GM23338 (cell line): Measurements from ENCODE around the gene ARHGEF17. TPM values are rescaled to one million over a fixed set of nuclear protein-coding genes. Genes with fewer than 3 reads are reported as not detected.

Experiments
- ATAC-seq: fragments of 200-7000 bp; cut with Tn5 transposase; 3 replicates; pipeline ENCODE4 v1.9.1; 2020
- DNase-seq: peaks from one replicate; pipeline ENCODE4 v3.0.0-alpha.2; 2015; ENCODE audit warnings: low spot score
- H2AFZ ChIP-seq: fragments of 200-600 bp; sonication (generic); 2 replicates; pipeline ENCODE4 v1.8.0; 2016; ENCODE audit warnings: antibody characterized with exemption, mild to moderate bottlenecking, moderate library complexity
- H3F3A ChIP-seq: fragments of 200-600 bp; sonication (generic); replicated peaks from 2 replicates; pipeline ENCODE4 v1.8.0; 2017; ENCODE audit warnings: antibody characterized with exemption, mixed run types, low read depth
- H3K27ac ChIP-seq: fragments of 200-600 bp; sonication (generic); 2 replicates; pipeline ENCODE4 v1.6.1; 2016; ENCODE audit warnings: low read depth
- H3K27me3 ChIP-seq: fragments of 200-600 bp; sonication (generic); 2 replicates; pipeline ENCODE4 v1.8.0; 2016; ENCODE audit warnings: mild to moderate bottlenecking, mixed run types, moderate library complexity; ENCODE audit not compliant: insufficient read depth
- H3K36me3 ChIP-seq: fragments of 200-600 bp; sonication (generic); 2 replicates; pipeline ENCODE4 v1.8.0; 2016; ENCODE audit warnings: mild to moderate bottlenecking; ENCODE audit not compliant: insufficient read depth
- H3K4me1 ChIP-seq: fragments of 200-600 bp; sonication (generic); 2 replicates; pipeline ENCODE4 v1.8.0; 2016; ENCODE audit warnings: mild to moderate bottlenecking, moderate library complexity; ENCODE audit not compliant: insufficient read depth
- H3K4me2 ChIP-seq: fragments of 200-600 bp; sonication (generic); 2 replicates; pipeline ENCODE4 v1.7.1; 2017; ENCODE audit warnings: mixed run types
- H3K4me3 ChIP-seq: fragments of 200-600 bp; sonication (generic); 2 replicates; pipeline ENCODE4 v1.6.1; 2016; ENCODE audit warnings: mixed run types
- H3K79me2 ChIP-seq: fragments of 200-600 bp; sonication (generic); replicated peaks from 2 replicates; pipeline ENCODE4 v1.8.0; 2017; ENCODE audit warnings: mild to moderate bottlenecking; ENCODE audit not compliant: insufficient read depth
- H3K9me2 ChIP-seq: fragments of 200-600 bp; sonication (generic); 2 replicates; pipeline ENCODE4 v1.8.0; 2017; ENCODE audit not compliant: insufficient read depth
- H4K20me1 ChIP-seq: fragments of 200-600 bp; sonication (generic); replicated peaks from 2 replicates; pipeline ENCODE4 v1.8.0; 2017; ENCODE audit warnings: mild to moderate bottlenecking; ENCODE audit not compliant: insufficient read depth
- H3K27ac Mint-ChIP-seq: 2 replicates; pipeline ENCODE4 v1.8.0; 2020; ENCODE audit warnings: inconsistent platforms, mild to moderate bottlenecking, moderate library complexity, mixed read lengths
- H3K27me3 Mint-ChIP-seq: 3 replicates; pipeline ENCODE4 v1.8.0; 2022; ENCODE audit warnings: low read depth, mild to moderate bottlenecking, moderate library complexity, mixed read lengths, inconsistent platforms; ENCODE audit not compliant: insufficient read depth, poor library complexity
- H3K36me3 Mint-ChIP-seq: 3 replicates; pipeline ENCODE4 v1.8.0; 2021; ENCODE audit warnings: low read depth, mild to moderate bottlenecking, inconsistent platforms, moderate library complexity, mixed read lengths
- H3K4me1 Mint-ChIP-seq: 3 replicates; pipeline ENCODE4 v1.8.0; 2020; ENCODE audit warnings: mild to moderate bottlenecking, inconsistent platforms, mixed read lengths
- H3K4me3 Mint-ChIP-seq: 3 replicates; pipeline ENCODE4 v1.8.0; 2021; ENCODE audit warnings: moderate library complexity, mild to moderate bottlenecking, inconsistent platforms, mixed read lengths
- H3K9me3 Mint-ChIP-seq: 3 replicates; pipeline ENCODE4 v1.8.0; 2020; ENCODE audit warnings: moderate library complexity, mild to moderate bottlenecking, inconsistent platforms, mixed read lengths
- CREB1 ChIP-seq: fragments of 250-450 bp; sonication (Bioruptor Pico); IDR thresholded peaks from 2 replicates; pipeline ENCODE4 v1.5.0; 2020; ENCODE audit warnings: low read depth, mild to moderate bottlenecking, moderate library complexity
- JUNB ChIP-seq: IDR thresholded peaks from one replicate; pipeline ENCODE4 v1.6.1; 2016; ENCODE audit warnings: antibody characterized with exemption; ENCODE audit not compliant: unreplicated experiment
- NANOG ChIP-seq: IDR thresholded peaks from 2 replicates; pipeline ENCODE4 v1.6.1; 2016; ENCODE audit warnings: antibody characterized with exemption, borderline replicate concordance
- ZNF331 ChIP-seq: fragments of 250-450 bp; sonication (Bioruptor Pico); IDR thresholded peaks from 2 replicates; pipeline ENCODE4 v1.5.0; 2020; ENCODE audit warnings: low read depth, mild to moderate bottlenecking, moderate library complexity
- polyA plus RNA-seq: library from polyadenylated mRNA; unstranded; fragments of >200 nt; fragmentation: Nextera tagmentation; extraction: Ambion mirVana; gene quantifications from 2 replicates; pipeline ENCODE4 v1.2.1, GENCODE V29; 2016
- total RNA-seq: library from RNA; depleted of rRNA; stranded (reverse); fragments of >200 nt; shearing (Covaris generic); gene quantifications from 2 replicates; pipeline ENCODE4 v1.2.3, GENCODE V29; 2014
- TF ChIP-seq, protein P1 (sequence below): IDR thresholded peaks from 2 replicates; pipeline ENCODE4 v1.6.1; 2016; ENCODE audit warnings: antibody characterized with exemption
- TF ChIP-seq, protein P2 (sequence below), 2 experiments: fragments of 200-600 bp in 1 of 2; sonication (generic) in 1 of 2; conservative IDR thresholded peaks; 2 replicates each; pipeline versions ENCODE4 v1.5.1 to v1.6.1; 2016 to 2017; ENCODE audit warnings: antibody characterized with exemption in 2 of 2, low read depth in 2 of 2, mild to moderate bottlenecking in 2 of 2, moderate library complexity in 1 of 2
- TF ChIP-seq, protein P3 (sequence below): fragments of 250-450 bp; sonication (Bioruptor Pico); IDR thresholded peaks from 2 replicates; pipeline ENCODE4 v1.5.0; 2020; ENCODE audit warnings: mild to moderate bottlenecking, moderate library complexity

ARHGEF17 gene
- total and polyA plus RNA-seq, 2 experiments from 2014 or later: 2.9 to 15.0 TPM

DNA sequence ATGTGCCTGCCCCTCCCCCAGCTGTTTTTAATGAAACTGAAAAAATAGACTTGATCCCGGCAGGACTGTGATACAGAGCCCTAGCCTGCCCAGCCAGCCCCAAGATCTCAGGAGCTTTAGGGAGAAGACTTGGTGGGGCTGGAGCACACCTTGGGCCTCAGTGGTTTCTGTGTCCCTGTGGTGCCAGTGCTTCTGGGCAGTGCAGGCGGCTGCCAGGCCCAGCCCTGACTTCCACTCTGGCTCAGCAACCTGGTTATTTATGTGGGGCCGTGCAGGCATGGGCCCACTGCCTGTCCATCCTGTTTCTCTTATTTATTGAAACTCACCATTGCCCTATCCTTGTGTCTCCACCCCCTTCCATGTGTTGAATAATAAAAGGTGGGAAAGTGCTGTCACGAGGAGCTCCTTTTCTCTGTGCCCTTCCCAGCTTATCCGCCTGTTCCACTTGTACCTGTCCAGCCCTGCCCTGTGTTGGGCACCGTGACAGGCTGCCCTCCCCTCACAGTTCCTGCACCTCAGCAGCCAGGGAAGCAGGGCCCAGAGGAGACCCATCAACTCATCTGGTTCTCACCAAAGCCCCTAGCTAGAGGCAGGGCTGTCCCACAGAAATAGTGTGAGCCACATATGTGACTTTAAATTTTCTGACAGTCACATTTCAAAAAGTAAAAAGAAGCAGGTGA, 88.3 kb downstream of the ARHGEF17 start:
- no peaks in the 10 kb centered on the region for H3K4me1 ChIP-seq
- no peaks in the 10 kb centered on the region for H4K20me1 ChIP-seq
- no peak for TF ChIP-seq NANOG
- TF ChIP-seq ZNF331 (CRISPR knock-in tag): no peak
- no peak for TF ChIP-seq JUNB
- TF ChIP-seq, protein P1, sequence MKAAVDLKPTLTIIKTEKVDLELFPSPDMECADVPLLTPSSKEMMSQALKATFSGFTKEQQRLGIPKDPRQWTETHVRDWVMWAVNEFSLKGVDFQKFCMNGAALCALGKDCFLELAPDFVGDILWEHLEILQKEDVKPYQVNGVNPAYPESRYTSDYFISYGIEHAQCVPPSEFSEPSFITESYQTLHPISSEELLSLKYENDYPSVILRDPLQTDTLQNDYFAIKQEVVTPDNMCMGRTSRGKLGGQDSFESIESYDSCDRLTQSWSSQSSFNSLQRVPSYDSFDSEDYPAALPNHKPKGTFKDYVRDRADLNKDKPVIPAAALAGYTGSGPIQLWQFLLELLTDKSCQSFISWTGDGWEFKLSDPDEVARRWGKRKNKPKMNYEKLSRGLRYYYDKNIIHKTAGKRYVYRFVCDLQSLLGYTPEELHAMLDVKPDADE: no peak
- TF ChIP-seq CREB1 (CRISPR knock-in tag): no peak
- TF ChIP-seq, protein P2, sequence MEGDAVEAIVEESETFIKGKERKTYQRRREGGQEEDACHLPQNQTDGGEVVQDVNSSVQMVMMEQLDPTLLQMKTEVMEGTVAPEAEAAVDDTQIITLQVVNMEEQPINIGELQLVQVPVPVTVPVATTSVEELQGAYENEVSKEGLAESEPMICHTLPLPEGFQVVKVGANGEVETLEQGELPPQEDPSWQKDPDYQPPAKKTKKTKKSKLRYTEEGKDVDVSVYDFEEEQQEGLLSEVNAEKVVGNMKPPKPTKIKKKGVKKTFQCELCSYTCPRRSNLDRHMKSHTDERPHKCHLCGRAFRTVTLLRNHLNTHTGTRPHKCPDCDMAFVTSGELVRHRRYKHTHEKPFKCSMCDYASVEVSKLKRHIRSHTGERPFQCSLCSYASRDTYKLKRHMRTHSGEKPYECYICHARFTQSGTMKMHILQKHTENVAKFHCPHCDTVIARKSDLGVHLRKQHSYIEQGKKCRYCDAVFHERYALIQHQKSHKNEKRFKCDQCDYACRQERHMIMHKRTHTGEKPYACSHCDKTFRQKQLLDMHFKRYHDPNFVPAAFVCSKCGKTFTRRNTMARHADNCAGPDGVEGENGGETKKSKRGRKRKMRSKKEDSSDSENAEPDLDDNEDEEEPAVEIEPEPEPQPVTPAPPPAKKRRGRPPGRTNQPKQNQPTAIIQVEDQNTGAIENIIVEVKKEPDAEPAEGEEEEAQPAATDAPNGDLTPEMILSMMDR (conservative IDR thresholded peaks at IDR 0.05; ENCODE audit: low read depth in 2 of 2): no peak
- H3K4me3 ChIP-seq: no peak overlapping the region
- Mint-ChIP-seq H3K27me3 (peaks cover 9% of the 10 kb centered on the region), H3K27ac (no peak overlapping the region), H3K4me3 (no peak overlapping the region), H3K4me1 (peaks cover 4% of the 10 kb centered on the region), H3K9me3 (no peaks in the 10 kb centered on the region; the same call in 2 of the 3 replicates), H3K36me3 (no peaks in the 10 kb centered on the region)
- H3K27me3 ChIP-seq: no peaks in the 10 kb centered on the region
- no peak for ATAC-seq
- H3K79me2 ChIP-seq: no peaks in the 10 kb centered on the region
- no peaks in the 10 kb centered on the region for H3F3A ChIP-seq
- H3K36me3 ChIP-seq: no peaks in the 10 kb centered on the region
- H3K9me2 ChIP-seq: no peaks in the 10 kb centered on the region
- no peak for DNase-seq
- H2AFZ ChIP-seq: no peak overlapping the region
- H3K27ac ChIP-seq: no peak overlapping the region
- H3K4me2 ChIP-seq: no peak overlapping the region

DNA sequence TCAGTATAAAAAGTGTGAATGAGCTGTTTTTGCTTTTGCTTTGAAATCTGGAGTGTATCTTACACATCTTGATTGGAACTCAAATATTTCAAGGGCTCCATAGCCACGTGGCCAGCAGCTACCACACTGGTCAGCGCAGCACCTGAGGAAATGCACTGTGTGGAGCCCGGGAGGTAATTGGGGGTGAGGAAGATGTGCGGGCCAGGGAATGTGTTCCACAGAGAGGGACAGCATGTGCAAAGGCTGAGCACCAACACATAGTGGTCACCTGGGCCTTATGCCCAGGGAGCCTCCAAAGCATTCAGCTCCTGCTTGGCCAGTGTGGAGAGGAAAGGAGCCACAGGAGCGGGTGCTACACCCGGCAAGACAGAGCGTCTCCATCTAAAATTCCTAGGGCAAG, 88.9 kb downstream of the ARHGEF17 start:
- no peak for ATAC-seq
- Mint-ChIP-seq H3K4me3 (no peak overlapping the region), H3K4me1 (peaks cover 4% of the 10 kb centered on the region), H3K27me3 (peaks cover 9% of the 10 kb centered on the region), H3K9me3 (no peaks in the 10 kb centered on the region; the same call in 2 of the 3 replicates), H3K36me3 (no peaks in the 10 kb centered on the region), H3K27ac (no peak overlapping the region)
- H3K4me2 ChIP-seq: no peak overlapping the region
- H3K27ac ChIP-seq: no peak overlapping the region
- H3K27me3 ChIP-seq: no peaks in the 10 kb centered on the region
- no peaks in the 10 kb centered on the region for H3K79me2 ChIP-seq
- H3F3A ChIP-seq: no peaks in the 10 kb centered on the region
- no peaks in the 10 kb centered on the region for H4K20me1 ChIP-seq
- H3K9me2 ChIP-seq: no peaks in the 10 kb centered on the region
- H3K4me1 ChIP-seq: no peaks in the 10 kb centered on the region
- H3K4me3 ChIP-seq: no peak overlapping the region
- DNase-seq: no peak
- no peaks in the 10 kb centered on the region for H3K36me3 ChIP-seq
- H2AFZ ChIP-seq: no peak overlapping the region
- TF ChIP-seq, protein P3, sequence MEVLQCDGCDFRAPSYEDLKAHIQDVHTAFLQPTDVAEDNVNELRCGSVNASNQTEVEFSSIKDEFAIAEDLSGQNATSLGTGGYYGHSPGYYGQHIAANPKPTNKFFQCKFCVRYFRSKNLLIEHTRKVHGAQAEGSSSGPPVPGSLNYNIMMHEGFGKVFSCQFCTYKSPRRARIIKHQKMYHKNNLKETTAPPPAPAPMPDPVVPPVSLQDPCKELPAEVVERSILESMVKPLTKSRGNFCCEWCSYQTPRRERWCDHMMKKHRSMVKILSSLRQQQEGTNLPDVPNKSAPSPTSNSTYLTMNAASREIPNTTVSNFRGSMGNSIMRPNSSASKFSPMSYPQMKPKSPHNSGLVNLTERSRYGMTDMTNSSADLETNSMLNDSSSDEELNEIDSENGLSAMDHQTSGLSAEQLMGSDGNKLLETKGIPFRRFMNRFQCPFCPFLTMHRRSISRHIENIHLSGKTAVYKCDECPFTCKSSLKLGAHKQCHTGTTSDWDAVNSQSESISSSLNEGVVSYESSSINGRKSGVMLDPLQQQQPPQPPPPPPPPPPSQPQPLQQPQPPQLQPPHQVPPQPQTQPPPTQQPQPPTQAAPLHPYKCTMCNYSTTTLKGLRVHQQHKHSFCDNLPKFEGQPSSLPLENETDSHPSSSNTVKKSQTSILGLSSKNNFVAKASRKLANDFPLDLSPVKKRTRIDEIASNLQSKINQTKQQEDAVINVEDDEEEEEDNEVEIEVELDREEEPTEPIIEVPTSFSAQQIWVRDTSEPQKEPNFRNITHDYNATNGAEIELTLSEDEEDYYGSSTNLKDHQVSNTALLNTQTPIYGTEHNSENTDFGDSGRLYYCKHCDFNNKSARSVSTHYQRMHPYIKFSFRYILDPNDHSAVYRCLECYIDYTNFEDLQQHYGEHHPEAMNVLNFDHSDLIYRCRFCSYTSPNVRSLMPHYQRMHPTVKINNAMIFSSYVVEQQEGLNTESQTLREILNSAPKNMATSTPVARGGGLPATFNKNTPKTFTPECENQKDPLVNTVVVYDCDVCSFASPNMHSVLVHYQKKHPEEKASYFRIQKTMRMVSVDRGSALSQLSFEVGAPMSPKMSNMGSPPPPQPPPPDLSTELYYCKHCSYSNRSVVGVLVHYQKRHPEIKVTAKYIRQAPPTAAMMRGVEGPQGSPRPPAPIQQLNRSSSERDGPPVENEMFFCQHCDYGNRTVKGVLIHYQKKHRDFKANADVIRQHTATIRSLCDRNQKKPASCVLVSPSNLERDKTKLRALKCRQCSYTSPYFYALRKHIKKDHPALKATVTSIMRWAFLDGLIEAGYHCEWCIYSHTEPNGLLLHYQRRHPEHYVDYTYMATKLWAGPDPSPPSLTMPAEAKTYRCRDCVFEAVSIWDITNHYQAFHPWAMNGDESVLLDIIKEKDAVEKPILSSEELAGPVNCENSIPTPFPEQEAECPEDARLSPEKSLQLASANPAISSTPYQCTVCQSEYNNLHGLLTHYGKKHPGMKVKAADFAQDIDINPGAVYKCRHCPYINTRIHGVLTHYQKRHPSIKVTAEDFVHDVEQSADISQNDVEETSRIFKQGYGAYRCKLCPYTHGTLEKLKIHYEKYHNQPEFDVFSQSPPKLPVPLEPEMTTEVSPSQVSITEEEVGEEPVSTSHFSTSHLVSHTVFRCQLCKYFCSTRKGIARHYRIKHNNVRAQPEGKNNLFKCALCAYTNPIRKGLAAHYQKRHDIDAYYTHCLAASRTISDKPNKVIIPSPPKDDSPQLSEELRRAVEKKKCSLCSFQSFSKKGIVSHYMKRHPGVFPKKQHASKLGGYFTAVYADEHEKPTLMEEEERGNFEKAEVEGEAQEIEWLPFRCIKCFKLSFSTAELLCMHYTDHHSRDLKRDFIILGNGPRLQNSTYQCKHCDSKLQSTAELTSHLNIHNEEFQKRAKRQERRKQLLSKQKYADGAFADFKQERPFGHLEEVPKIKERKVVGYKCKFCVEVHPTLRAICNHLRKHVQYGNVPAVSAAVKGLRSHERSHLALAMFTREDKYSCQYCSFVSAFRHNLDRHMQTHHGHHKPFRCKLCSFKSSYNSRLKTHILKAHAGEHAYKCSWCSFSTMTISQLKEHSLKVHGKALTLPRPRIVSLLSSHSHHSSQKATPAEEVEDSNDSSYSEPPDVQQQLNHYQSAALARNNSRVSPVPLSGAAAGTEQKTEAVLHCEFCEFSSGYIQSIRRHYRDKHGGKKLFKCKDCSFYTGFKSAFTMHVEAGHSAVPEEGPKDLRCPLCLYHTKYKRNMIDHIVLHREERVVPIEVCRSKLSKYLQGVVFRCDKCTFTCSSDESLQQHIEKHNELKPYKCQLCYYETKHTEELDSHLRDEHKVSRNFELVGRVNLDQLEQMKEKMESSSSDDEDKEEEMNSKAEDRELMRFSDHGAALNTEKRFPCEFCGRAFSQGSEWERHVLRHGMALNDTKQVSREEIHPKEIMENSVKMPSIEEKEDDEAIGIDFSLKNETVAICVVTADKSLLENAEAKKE: no peak
- TF ChIP-seq, protein P2 (conservative IDR thresholded peaks at IDR 0.05; ENCODE audit: low read depth in 2 of 2): no peak
